GM10266 (cell line): ENCODE measurements around the gene CSTPP1.
A peak's percentile ranks its signal among the peaks of the same experiment; 100 is the strongest.

Experiments used
- DNase-seq: peaks from one replicate; pipeline ENCODE4 v3.0.0; 2012; ENCODE audit errors: extremely low spot score
- CTCF ChIP-seq: IDR thresholded peaks from 2 replicates; pipeline ENCODE4 v1.5.1; 2012; ENCODE audit warnings: mild to moderate bottlenecking, low read depth; ENCODE audit not compliant: control insufficient read depth, insufficient read depth; ENCODE audit errors: missing control alignments

The CSTPP1 gene

DNA sequence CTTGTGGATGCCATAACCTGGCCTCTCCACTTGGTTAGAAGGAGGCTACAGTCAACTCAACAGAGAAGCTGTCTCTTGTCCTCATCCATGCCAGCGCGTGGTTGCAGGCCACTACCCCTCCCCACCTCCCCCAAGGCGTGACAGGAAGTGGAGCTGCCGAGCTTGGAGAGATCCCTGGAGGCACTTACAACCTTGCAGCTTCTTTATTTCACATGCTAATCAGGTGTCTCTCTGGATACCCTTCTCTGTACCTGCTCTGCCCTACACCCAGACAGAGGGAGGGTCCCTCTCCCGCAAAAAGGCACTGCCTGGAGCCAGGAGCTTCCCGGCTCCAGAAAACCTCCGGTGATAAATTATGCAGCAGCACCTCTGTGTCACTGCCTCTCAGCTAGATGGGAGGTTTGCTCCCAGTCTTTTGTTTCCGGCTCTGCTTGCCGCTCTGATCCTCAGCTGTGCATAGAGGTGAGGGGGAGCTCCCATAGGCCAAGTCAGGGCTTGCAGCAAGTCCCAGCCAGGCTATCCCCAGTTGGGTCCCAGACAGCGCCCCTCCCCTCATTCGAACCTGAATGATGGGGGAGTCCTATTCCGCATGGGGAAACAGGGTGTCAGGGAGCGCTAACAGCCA lies 23.9 kb upstream of the CSTPP1 start:
- TF ChIP-seq CTCF, result no peak
- no peak for DNase-seq

DNA sequence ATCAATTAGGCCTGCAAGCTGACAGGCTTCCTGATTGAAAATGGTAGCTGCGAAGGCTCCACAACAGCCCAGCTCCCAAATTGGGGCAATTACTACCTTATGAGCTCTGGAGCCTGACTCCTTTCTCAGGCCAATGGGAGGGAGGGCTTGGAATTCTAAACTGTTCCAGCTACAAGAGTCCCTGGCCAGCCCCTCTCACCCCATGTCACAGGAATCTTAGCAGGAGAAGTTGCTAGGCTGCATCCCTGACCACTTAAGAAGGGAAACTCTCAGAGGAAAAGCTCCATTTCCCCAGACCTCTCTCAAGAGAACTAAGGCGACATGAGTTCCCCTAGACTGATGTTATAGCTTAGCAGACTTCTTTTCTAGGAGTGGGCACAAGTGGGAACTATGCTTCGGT lies 23.1 kb upstream of the CSTPP1 start:
- no peak for TF ChIP-seq CTCF
- DNase-seq, result no peak

DNA sequence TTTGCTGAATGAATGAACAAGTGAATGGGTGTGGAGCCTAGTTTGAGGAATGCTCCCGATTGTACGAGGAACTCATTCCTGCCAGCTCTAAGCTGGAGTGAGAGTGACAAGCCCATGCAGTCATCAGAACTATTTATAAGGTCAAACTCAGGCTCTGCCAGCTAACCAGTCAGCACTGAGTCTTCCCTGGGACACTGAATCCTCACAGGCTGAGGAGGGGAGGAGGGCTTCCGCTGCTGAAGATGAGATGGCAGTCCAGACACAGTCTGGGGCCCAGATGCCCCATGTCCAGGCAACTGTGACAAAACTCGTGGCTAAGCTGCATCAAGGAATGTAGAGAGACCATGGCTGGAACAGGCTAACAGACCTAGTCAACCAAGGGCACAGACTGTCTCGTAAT lies 22.2 kb upstream of the CSTPP1 start:
- no peak for DNase-seq
- TF ChIP-seq CTCF, result no peak

- no peak for TF ChIP-seq CTCF
- no peak for DNase-seq
Measured at GRCh38 chr11:46914910-46915309, 21.7 kb upstream of the CSTPP1 start.

GRCh38 chr11:46916286-46917108 lies 20.1 kb upstream of the CSTPP1 start:
- no peak for TF ChIP-seq CTCF
- peak; percentile 76 for DNase-seq

DNA sequence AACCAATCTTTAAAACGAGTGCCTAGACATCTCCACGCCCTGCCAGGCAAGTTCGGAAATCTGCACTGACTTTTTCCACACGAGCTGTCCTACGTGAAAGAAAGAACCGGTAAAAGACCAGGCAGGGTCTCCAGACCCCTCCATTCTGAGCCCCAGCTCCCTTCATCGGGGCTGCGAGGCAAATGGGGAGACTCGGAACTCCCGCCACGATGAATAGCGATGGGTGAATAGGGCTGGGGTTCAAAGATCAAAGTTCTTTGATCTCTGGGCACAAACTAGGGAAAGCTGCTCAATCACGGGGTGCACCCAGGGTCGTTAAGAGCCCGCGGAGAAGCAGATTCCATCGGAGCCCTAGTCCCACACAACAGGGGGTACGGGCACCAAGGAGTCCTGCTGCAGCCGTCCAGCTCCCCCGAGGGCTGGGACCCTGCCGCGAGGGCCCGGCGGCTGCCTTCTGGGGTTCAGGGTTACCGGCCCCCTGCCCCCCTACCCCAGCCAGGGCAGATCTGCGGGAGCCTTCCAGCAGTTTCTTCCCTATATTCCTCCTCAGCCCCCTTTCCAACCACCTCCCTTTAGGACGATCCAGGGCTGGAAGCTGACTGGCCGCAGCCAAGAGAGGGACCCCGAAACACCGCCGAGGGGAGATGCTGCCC lies 19.3 kb upstream of the CSTPP1 start:
- DNase-seq, result peak; percentile 55
- TF ChIP-seq CTCF, result no peak

DNA sequence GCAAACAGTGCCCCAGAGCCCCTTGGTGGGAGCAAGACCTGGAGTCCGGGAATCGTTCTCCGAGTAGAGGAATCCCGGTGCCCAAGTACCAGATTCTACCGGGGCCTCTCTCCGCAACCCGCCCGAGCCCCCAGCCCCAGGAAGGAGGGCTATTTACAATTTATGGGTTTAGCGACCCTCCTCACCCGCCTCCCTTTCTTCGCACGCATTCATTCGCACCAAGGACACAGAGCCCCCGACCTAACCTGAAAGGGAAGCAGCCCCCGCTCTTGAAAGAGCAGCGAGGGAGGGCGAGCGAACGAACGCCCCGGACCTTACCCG lies 18.8 kb upstream of the CSTPP1 start:
- no peak for DNase-seq
- TF ChIP-seq CTCF, result no peak
